Measurements from ENCODE around the gene SLITRK4. TPM values are rescaled to one million over a fixed set of nuclear protein-coding genes. Genes with fewer than 3 reads are reported as not detected.

SLITRK4 gene
- total RNA-seq, 1 experiment from 2014 or later, result 1.5 TPM

- H3K23ac ChIP-seq (ENCODE audit: insufficient read length, low read depth, low read length), result no peak overlapping the region
- no peaks in the 10 kb centered on the region for H3K4me1 ChIP-seq (ENCODE audit: insufficient read depth, low read length)
- H3K9ac ChIP-seq (ENCODE audit: extremely low read depth, insufficient read length, low read length), result no peak overlapping the region
- no peak overlapping the region for H3K18ac ChIP-seq (ENCODE audit: insufficient read length, low read depth, low read length)
- Mint-ChIP-seq H3K4me1 (no peaks in the 10 kb centered on the region), H3K27ac (no peak overlapping the region), H3K27me3 (ENCODE audit: low read depth) (no peaks in the 10 kb centered on the region), H3K36me3 (ENCODE audit: insufficient read depth in 1 of 3, low read depth in 3 of 3) (no peaks in the 10 kb centered on the region; a peak in 2 of 7 replicates), H3K4me3 (no peak overlapping the region), H3K9me3 (peaks cover 48 to 59% of the 10 kb centered on the region in 2 experiments)
- no peak overlapping the region for H4K91ac ChIP-seq (ENCODE audit: insufficient read length, low read depth, low read length)
- no peak overlapping the region for H3T11ph ChIP-seq (ENCODE audit: low read length)
- no peak overlapping the region for H2AK5ac ChIP-seq (ENCODE audit: insufficient read length, low read length)
- H2BK20ac ChIP-seq (ENCODE audit: low read depth, low read length, poor library complexity, severe bottlenecking), result no peak overlapping the region
- H3K27ac ChIP-seq (ENCODE audit: insufficient read length, low read depth, low read length), result no peak overlapping the region
- H4K8ac ChIP-seq (replicated peaks; ENCODE audit: insufficient read length, low read depth, low read length), result no peak overlapping the region
- H3K56ac ChIP-seq (ENCODE audit: insufficient read length, low read depth, low read length), result no peak overlapping the region
- peaks cover 26% of the 10 kb centered on the region for H3K9me3 ChIP-seq (ENCODE audit: control insufficient read depth, low read depth, low read length)
- no CpG with 5 or more reads among the region's 5 CpGs for WGBS (ENCODE audit: extremely low coverage, insufficient read length, low lambda C conversion rate)
- no peak for DNase-seq
- H3K27me3 ChIP-seq (ENCODE audit: insufficient read depth, low read length), result no peaks in the 10 kb centered on the region
- H3K23me2 ChIP-seq (ENCODE audit: insufficient read length, low read depth, low read length, poor library complexity, severe bottlenecking), result no peaks in the 10 kb centered on the region
- H3K4me2 ChIP-seq (ENCODE audit: insufficient read depth, insufficient read length, low read length), result no peak overlapping the region
- no peak overlapping the region for H2BK15ac ChIP-seq (ENCODE audit: low read depth, low read length)
- no peak overlapping the region for H2BK5ac ChIP-seq (ENCODE audit: insufficient read length, low read length)
- H3K79me2 ChIP-seq (ENCODE audit: insufficient read depth, low read length), result no peaks in the 10 kb centered on the region
- no peaks in the 10 kb centered on the region for H4K20me1 ChIP-seq (ENCODE audit: control insufficient read depth, insufficient read depth, insufficient read length)
- H3K14ac ChIP-seq (ENCODE audit: insufficient read depth, low read length), result no peak overlapping the region
- no peaks in the 10 kb centered on the region for H3K79me1 ChIP-seq (ENCODE audit: insufficient read depth, low read depth, low read length, poor library complexity, severe bottlenecking)
- H4K5ac ChIP-seq (ENCODE audit: insufficient read length, low read depth, low read length), result no peak overlapping the region
- H2AFZ ChIP-seq (ENCODE audit: low read length), result no peak overlapping the region
- no peak overlapping the region for H2BK120ac ChIP-seq (ENCODE audit: low read depth, low read length, poor library complexity, severe bottlenecking)
- TF ChIP-seq, protein P1, sequence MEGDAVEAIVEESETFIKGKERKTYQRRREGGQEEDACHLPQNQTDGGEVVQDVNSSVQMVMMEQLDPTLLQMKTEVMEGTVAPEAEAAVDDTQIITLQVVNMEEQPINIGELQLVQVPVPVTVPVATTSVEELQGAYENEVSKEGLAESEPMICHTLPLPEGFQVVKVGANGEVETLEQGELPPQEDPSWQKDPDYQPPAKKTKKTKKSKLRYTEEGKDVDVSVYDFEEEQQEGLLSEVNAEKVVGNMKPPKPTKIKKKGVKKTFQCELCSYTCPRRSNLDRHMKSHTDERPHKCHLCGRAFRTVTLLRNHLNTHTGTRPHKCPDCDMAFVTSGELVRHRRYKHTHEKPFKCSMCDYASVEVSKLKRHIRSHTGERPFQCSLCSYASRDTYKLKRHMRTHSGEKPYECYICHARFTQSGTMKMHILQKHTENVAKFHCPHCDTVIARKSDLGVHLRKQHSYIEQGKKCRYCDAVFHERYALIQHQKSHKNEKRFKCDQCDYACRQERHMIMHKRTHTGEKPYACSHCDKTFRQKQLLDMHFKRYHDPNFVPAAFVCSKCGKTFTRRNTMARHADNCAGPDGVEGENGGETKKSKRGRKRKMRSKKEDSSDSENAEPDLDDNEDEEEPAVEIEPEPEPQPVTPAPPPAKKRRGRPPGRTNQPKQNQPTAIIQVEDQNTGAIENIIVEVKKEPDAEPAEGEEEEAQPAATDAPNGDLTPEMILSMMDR (conservative IDR thresholded peaks at IDR 0.05), result peak; percentile 46
- H2BK12ac ChIP-seq (ENCODE audit: insufficient read length, low read depth, low read length), result no peak overlapping the region
- H3K4ac ChIP-seq (ENCODE audit: low read depth, low read length), result no peak overlapping the region
Measured at GRCh38 chrX:143669395-143669794, 33.5 kb upstream of the SLITRK4 start.

Data from H9 (cell line).